IMR-90 (cell line): ENCODE results near the gene UBE2J1. TPM values are rescaled to one million over a fixed set of nuclear protein-coding genes. Genes with fewer than 3 reads are reported as not detected.

ENCODE experiments used
- ATAC-seq: fragments of 200-7000 bp; cut with Tn5 transposase; 2 replicates; pipeline ENCODE4 v1.9.1; 2020; ENCODE audit warnings: low read depth, mild to moderate bottlenecking, moderate library complexity
- BruUV-seq: library from RNA; stranded (reverse); fragments of 400-500 nt; replicated peaks from 2 replicates; lab custom pipeline; 2021; lab: Mats Ljungman, UMichigan
- CTCF ChIA-PET: fragments of 300-600 bp; formaldehyde crosslinking; extraction: SDS; loops from one replicate; lab custom pipeline; 2021; ENCODE audit warnings: antibody characterized with exemption; lab: Yijun Ruan, JAX
- POLR2A ChIA-PET: fragments of 300-600 bp; sonication (Branson Sonifier 250); formaldehyde crosslinking; loops from one replicate; lab custom pipeline; 2022; ENCODE audit warnings: antibody characterized with exemption; ENCODE audit not compliant: unreplicated experiment; lab: Charles Lee
- DNase-seq: peaks from one replicate; pipeline ENCODE4 v3.0.0; 2013
- H2AFZ ChIP-seq: replicated peaks from 2 replicates; pipeline ENCODE3; 2013; ENCODE audit warnings: low read length, mild to moderate bottlenecking; ENCODE audit not compliant: poor library complexity
- H2AK5ac ChIP-seq: 2 replicates; pipeline ENCODE4 v1.6.1; 2013; ENCODE audit warnings: low read depth, low read length, inconsistent platforms
- H2AK9ac ChIP-seq: replicated peaks from 2 replicates; pipeline ENCODE3; 2013; ENCODE audit warnings: mild to moderate bottlenecking, low read depth, low read length, moderate library complexity; ENCODE audit not compliant: poor library complexity
- H2BK120ac ChIP-seq: 2 replicates; pipeline ENCODE4 v1.6.1; 2013; ENCODE audit warnings: low read depth, low read length, inconsistent platforms
- H2BK15ac ChIP-seq: 3 replicates; pipeline ENCODE4 v1.6.1; 2013; ENCODE audit warnings: low read depth, low read length, inconsistent platforms
- H2BK20ac ChIP-seq: 2 replicates; pipeline ENCODE4 v1.6.1; 2013; ENCODE audit warnings: low read depth, mild to moderate bottlenecking, inconsistent platforms, low read length, moderate library complexity
- H2BK5ac ChIP-seq: 2 replicates; pipeline ENCODE4 v1.6.1; 2013; ENCODE audit warnings: mild to moderate bottlenecking, low read depth, low read length, inconsistent platforms; ENCODE audit not compliant: poor library complexity, severe bottlenecking
- H3K14ac ChIP-seq: replicated peaks from 2 replicates; pipeline ENCODE4 v1.6.1; 2013; ENCODE audit warnings: low read depth, low read length, inconsistent platforms
- H3K18ac ChIP-seq: 2 replicates; pipeline ENCODE4 v1.6.1; 2013; ENCODE audit warnings: low read depth, low read length, control low read depth
- H3K23ac ChIP-seq: 2 replicates; pipeline ENCODE4 v1.6.1; 2013; ENCODE audit warnings: low read depth, low read length, inconsistent platforms
- H3K27ac ChIP-seq: 2 replicates; pipeline ENCODE4 v1.5.1; 2013; ENCODE audit warnings: mild to moderate bottlenecking, control low read depth, low read length; ENCODE audit not compliant: insufficient read depth
- H3K27me3 ChIP-seq: 2 replicates; pipeline ENCODE4 v1.6.1; 2013; ENCODE audit warnings: low read length; ENCODE audit not compliant: control insufficient read depth, insufficient read depth
- H3K36me3 ChIP-seq: 2 replicates; pipeline ENCODE4 v1.6.1; 2013; ENCODE audit warnings: low read length, mixed read lengths; ENCODE audit not compliant: control insufficient read depth, insufficient read depth
- H3K4ac ChIP-seq: 2 replicates; pipeline ENCODE4 v1.6.1; 2013; ENCODE audit warnings: low read depth, low read length, inconsistent platforms
- H3K4me1 ChIP-seq: 2 replicates; pipeline ENCODE4 v1.6.1; 2013; ENCODE audit warnings: low read length, mixed read lengths; ENCODE audit not compliant: control insufficient read depth, insufficient read depth
- H3K4me2 ChIP-seq: 2 replicates; pipeline ENCODE4 v1.6.1; 2013; ENCODE audit warnings: low read depth, mild to moderate bottlenecking, control low read depth, low read length, moderate library complexity
- H3K4me3 ChIP-seq: 2 replicates; pipeline ENCODE4 v1.5.1; 2013; ENCODE audit warnings: low read depth, mild to moderate bottlenecking, control low read depth, low read length, moderate library complexity; ENCODE audit not compliant: insufficient read depth
- H3K56ac ChIP-seq: 2 replicates; pipeline ENCODE4 v1.6.1; 2013; ENCODE audit warnings: low read length, inconsistent platforms; ENCODE audit not compliant: insufficient read depth; ENCODE audit errors: extremely low read depth
- H3K79me1 ChIP-seq, 2 experiments: 2 replicates each; pipeline ENCODE4 v1.6.1; 2013; ENCODE audit warnings: low read length in 2 of 2, inconsistent platforms in 1 of 2, low read depth in 1 of 2
- H3K9ac ChIP-seq: 2 replicates; pipeline ENCODE4 v1.6.1; 2013; ENCODE audit warnings: low read depth, low read length, control low read depth
- H3K9me1 ChIP-seq: 2 replicates; pipeline ENCODE4 v1.6.1; 2013; ENCODE audit warnings: low read length, inconsistent platforms; ENCODE audit not compliant: insufficient read depth
- H3K9me3 ChIP-seq: 2 replicates; pipeline ENCODE4 v1.6.1; 2013; ENCODE audit warnings: low read length; ENCODE audit not compliant: control insufficient read depth, insufficient read depth
- H4K20me1 ChIP-seq: 2 replicates; pipeline ENCODE4 v1.6.1; 2013; ENCODE audit warnings: low read length, inconsistent platforms; ENCODE audit not compliant: insufficient read depth
- H4K5ac ChIP-seq: 2 replicates; pipeline ENCODE4 v1.6.1; 2013; ENCODE audit warnings: mild to moderate bottlenecking, low read depth, low read length, control low read depth
- H4K8ac ChIP-seq, 2 experiments: 2 replicates each; pipeline ENCODE4 v1.6.1; 2013; ENCODE audit warnings: low read depth in 2 of 2, low read length in 2 of 2, control low read depth in 1 of 2, inconsistent platforms in 1 of 2
- H4K91ac ChIP-seq: 2 replicates; pipeline ENCODE4 v1.6.1; 2013; ENCODE audit warnings: low read depth, low read length, inconsistent platforms; ENCODE audit not compliant: insufficient read depth
- FOS ChIP-seq: fragments of 150-350 bp; IDR thresholded peaks from 2 replicates; pipeline ENCODE4 v1.6.1; 2016; ENCODE audit warnings: low read depth, low read length
- MXI1 ChIP-seq: IDR thresholded peaks from 2 replicates; pipeline ENCODE4 v1.6.1; 2012; ENCODE audit warnings: low read depth, mild to moderate bottlenecking, low read length, moderate library complexity, borderline replicate concordance
- RCOR1 ChIP-seq: IDR thresholded peaks from 2 replicates; pipeline ENCODE4 v1.6.1; 2012; ENCODE audit warnings: mild to moderate bottlenecking, low read length, improper control_type of control experiment; ENCODE audit not compliant: insufficient replicate concordance
- WGBS, 2 experiments: methylation state at CpG; one replicate each; pipeline versions ENCODE4 v1.1.5 to v1.1.7; 2013; ENCODE audit warnings: missing lambda C conversion rate in 2 of 2; ENCODE audit not compliant: insufficient read length in 1 of 2; ENCODE audit errors: extremely low coverage in 2 of 2; 5-methylcytosine and 5-hydroxymethylcytosine counted together
- dilution Hi-C: fragments of 300-500 bp; cut with HindIII; formaldehyde crosslinking; loops from one replicate; pipeline ENCODE4 v1.14.3; 2018; ENCODE audit warnings: low sequenced_read_pairs; ENCODE audit not compliant: unreplicated experiment
- in situ Hi-C: fragments of 300-500 bp; cut with MboI; formaldehyde crosslinking; loops from 3 replicates; pipeline ENCODE4 v1.14.3; 2019; ENCODE audit warnings: low sequenced_read_pairs, inconsistent platforms, mixed read lengths
- intact Hi-C: fragments of 100-400 bp; cut with micrococcal nuclease; formaldehyde crosslinking; loops from 2 replicates; pipeline ENCODE4 v1.10.0; 2022
- polyA plus RNA-seq, 3 experiments: library from polyadenylated mRNA; depleted of rRNA; stranded (reverse); fragments of >200 nt; gene quantifications; 2 replicates each; pipeline ENCODE4 v1.2.3, GENCODE V29; 2012; ENCODE audit warnings: low replicate concordance in 1 of 3
- total RNA-seq: library from RNA; depleted of rRNA; stranded (reverse); fragments of >200 nt; gene quantifications from 2 replicates; pipeline ENCODE4 v1.2.3, GENCODE V29; 2012
- TF ChIP-seq, protein P1 (sequence below): conservative IDR thresholded peaks from 2 replicates; pipeline ENCODE4 v1.5.1; 2012; ENCODE audit warnings: mild to moderate bottlenecking, low read depth, low read length, improper control_type of control experiment

UBE2J1 gene
- total and polyA plus RNA-seq, 2 of the 4 experiments (the other 2 are of a cell fraction): 20.9 to 35.3 TPM

GRCh38 chr6:89284963-89285735, 67.4 kb downstream of the UBE2J1 start:
- no peak overlapping the region for H3K4me2 ChIP-seq
- ATAC-seq: no peak
- no peak overlapping the region for H2BK15ac ChIP-seq
- BruUV-seq: no TSS peak
- H3K4me1 ChIP-seq: no peaks in the 10 kb centered on the region
- in situ Hi-C loops: no loop called here
- H3K27me3 ChIP-seq: peaks cover 30% of the 10 kb centered on the region
- no peaks in the 10 kb centered on the region for H3K36me3 ChIP-seq
- WGBS, 2 experiments: 75% methylated on average over 1 of the region's 15 CpGs; no CpG with 5 or more reads in 1 of the 2 experiments
- H2AK5ac ChIP-seq: no peak overlapping the region
- no peaks in the 10 kb centered on the region; the same call in 1 of the 2 replicates for H4K20me1 ChIP-seq
- H3K23ac ChIP-seq: no peak overlapping the region
- POLR2A ChIA-PET: no interaction called here
- no peak for TF ChIP-seq FOS
- TF ChIP-seq, protein P1, sequence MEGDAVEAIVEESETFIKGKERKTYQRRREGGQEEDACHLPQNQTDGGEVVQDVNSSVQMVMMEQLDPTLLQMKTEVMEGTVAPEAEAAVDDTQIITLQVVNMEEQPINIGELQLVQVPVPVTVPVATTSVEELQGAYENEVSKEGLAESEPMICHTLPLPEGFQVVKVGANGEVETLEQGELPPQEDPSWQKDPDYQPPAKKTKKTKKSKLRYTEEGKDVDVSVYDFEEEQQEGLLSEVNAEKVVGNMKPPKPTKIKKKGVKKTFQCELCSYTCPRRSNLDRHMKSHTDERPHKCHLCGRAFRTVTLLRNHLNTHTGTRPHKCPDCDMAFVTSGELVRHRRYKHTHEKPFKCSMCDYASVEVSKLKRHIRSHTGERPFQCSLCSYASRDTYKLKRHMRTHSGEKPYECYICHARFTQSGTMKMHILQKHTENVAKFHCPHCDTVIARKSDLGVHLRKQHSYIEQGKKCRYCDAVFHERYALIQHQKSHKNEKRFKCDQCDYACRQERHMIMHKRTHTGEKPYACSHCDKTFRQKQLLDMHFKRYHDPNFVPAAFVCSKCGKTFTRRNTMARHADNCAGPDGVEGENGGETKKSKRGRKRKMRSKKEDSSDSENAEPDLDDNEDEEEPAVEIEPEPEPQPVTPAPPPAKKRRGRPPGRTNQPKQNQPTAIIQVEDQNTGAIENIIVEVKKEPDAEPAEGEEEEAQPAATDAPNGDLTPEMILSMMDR: no peak
- TF ChIP-seq RCOR1: no peak
- TF ChIP-seq MXI1: no peak
- no peak overlapping the region for H3K9ac ChIP-seq
- dilution Hi-C loops: no loop called here
- H4K91ac ChIP-seq: no peak overlapping the region
- H3K27ac ChIP-seq: no peak overlapping the region
- H2AFZ ChIP-seq: no peak overlapping the region
- no peak overlapping the region for H2BK5ac ChIP-seq
- H3K9me1 ChIP-seq: no peaks in the 10 kb centered on the region
- H3K18ac ChIP-seq: no peak overlapping the region
- no peak overlapping the region for H4K5ac ChIP-seq
- no peaks in the 10 kb centered on the region for H3K79me1 ChIP-seq
- H3K56ac ChIP-seq: no peak overlapping the region
- H4K8ac ChIP-seq: no peak overlapping the region
- no peak overlapping the region for H3K4me3 ChIP-seq
- H2AK9ac ChIP-seq: no peak overlapping the region
- H3K4ac ChIP-seq: no peak overlapping the region
- no peak overlapping the region for H2BK20ac ChIP-seq
- intact Hi-C loops: no loop called here
- no peak overlapping the region for H3K14ac ChIP-seq
- no peaks in the 10 kb centered on the region for H3K9me3 ChIP-seq
- H2BK120ac ChIP-seq: no peak overlapping the region
- DNase-seq: no peak
- CTCF ChIA-PET: no interaction called here
